NOMO-1 treated with DMSO at 0.1 percent for 48 hours (cell line): ENCODE results near the gene ALDH8A1.

Experiments used
- DNase-seq: peaks from one replicate; lab custom pipeline; 2025; ENCODE audit not compliant: unreplicated experiment; lab: John Stamatoyannopoulos, UW

ALDH8A1 gene

GRCh38 chr6:134873500-134874388 lies 76.2 kb downstream of the ALDH8A1 start:
- no peak for DNase-seq

GRCh38 chr6:134870677-134871498 lies 79.0 kb downstream of the ALDH8A1 start:
- peak; percentile 9 for DNase-seq

GRCh38 chr6:134868812-134869211 lies 81.1 kb downstream of the ALDH8A1 start:
- DNase-seq, result no peak
